GM19372 (cell line): ENCODE results near the gene GLRX3.
"Not testable (repeated sequence)": the region's sequence is repeated elsewhere in the genome, so short reads cannot be mapped to it uniquely, and the experiment has no call there.

Source experiments
- ATAC-seq: cut with Tn5 transposase; IDR thresholded peaks from one replicate; pipeline ENCODE4 v1.9.1; 2021; ENCODE audit warnings: mild to moderate bottlenecking, low read depth, moderate library complexity; ENCODE audit not compliant: unreplicated experiment

Gene GLRX3

GRCh38 chr10:130136226-130137089 is at the start of gene GLRX3:
Gene GLRX3, plus strand, starts transcription at chr10:130136391. Its CDS starts 30 bp downstream, at chr10:130136421.
- peak; percentile 85 for ATAC-seq

DNA sequence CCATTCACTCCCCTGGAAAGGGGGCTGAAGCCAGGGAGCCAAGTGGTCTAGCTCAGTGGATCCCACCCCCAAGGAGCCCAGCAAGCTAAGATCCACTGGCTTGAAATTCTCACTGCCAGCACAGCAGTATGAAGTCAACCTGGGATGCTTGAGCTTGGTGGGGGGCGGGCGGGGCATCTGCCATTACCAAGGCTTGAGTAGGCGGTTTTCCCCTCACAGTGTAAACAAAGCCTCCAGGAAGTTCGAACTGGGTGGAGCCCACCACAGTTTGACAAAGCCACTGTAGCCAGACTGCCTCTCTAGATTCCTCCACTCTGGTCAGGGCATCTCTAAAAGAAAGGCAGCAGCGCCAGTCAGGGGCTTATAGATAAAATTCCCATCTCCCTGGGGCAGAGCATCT is 45.6 kb upstream of the GLRX3 start:
- ATAC-seq: not testable (repeated sequence)

DNA sequence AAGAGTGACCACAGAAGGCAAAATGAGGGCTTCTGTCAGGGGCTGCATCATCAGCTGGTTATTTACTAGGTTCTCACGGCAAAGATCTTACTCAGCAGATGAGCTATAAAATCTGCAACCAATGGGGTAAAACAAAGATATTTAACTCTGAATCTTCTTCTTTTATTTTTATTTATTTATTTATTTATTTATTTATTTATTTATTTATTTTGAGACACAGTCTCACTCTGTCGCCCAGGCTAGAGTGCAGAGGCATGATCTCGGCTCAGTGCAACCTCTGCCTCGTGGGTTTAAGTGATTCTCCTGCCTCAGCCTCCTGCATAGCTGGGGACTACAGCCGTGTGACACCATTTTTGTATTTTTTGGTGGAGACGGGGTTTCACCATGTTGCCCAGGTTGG is 36.8 kb upstream of the GLRX3 start:
- ATAC-seq: no peak

- no peak for ATAC-seq
Measured at GRCh38 chr10:130105724-130106123, 30.5 kb upstream of the GLRX3 start.

DNA sequence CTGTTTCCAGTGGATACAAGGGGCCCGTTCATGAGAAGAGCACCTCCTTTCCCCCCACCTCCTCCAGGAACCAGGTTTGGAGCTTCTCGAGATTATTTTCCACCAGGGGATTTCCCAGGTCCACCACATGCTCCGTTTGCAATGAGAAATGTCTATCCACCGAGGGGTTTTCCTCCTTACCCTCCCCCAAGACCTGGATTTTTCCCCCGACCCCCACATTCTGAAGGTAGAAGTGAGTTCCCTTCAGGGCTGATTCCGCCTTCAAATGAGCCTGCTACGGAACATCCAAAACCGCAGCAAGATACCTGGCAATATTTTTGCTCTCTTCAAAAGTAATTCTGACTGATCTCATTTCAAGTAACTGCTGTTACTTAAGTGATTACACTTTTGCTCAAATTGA is 28.0 kb upstream of the GLRX3 start:
- ATAC-seq: not testable (repeated sequence)

- no peak for ATAC-seq
Measured at GRCh38 chr10:130108934-130109604, 27.1 kb upstream of the GLRX3 start.

DNA sequence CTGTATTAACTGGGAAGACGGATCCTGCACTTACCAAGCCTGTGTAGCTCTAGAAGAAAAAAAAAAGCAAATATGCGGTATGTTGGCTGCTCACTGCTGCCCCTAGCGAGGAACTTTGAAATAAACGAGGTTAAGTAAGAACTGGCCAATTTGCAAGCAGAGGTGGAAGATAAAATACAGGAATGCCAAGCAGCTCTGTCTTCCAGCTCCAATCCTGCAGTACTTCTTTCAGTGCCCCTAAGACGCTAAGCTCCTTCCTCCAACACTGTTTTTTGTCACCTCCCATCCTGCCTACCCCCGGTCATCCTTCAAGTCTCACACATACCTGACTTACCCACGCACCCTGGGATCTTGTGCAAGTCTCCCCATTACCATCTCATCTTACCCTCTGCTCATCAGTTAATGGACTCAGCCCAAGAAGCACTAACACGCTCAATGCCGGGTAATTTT is 26.4 kb upstream of the GLRX3 start:
- no peak for ATAC-seq

DNA sequence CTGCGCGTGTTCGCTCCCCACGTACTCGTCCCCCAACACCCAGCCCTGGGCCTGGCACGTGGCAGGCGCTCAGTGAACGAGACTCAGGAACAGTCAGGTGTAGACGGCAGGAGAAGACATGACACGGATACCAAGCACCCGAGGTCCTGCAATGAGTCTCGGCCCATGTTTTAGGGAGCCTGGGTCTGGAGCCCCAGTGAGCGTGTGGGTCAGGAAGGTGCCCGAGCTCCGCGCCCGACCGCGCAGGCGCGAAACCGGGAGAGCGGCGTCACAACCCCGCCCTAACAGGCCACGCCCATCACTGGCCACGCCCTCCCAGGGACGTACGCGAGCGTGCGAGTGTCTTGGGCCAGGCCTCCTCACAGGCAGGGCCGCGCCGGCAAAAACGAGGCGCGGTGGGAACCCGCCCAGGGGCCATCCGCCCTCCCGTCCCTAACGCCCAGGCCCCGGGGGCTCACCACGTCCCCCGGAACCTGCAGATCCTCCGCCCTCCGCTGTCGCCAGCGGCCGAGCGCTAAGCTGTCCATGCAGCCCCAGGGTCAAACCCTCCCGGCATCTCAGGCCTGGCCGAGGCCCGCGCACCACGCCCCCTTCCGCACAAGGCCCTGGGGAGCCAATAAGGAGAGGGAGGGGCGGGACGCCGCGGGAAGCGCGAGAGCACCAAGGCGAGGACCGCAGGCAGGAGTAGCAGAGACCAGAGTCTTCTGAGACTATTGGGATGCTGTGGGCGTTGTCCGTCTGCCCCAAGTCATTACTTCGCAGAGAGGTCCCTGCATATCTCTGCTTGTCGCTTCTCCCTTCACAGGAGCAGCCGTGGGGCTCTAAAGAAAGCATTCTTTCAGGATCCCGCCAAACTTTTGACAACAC is 25.7 kb upstream of the GLRX3 start, which contains the start of gene C10orf143:
C10orf143 (minus strand) TSS at position 585 of the 867 bp plus-strand sequence; CDS start at position 527, 58 bp downstream.
- peak; percentile 73 for ATAC-seq

DNA sequence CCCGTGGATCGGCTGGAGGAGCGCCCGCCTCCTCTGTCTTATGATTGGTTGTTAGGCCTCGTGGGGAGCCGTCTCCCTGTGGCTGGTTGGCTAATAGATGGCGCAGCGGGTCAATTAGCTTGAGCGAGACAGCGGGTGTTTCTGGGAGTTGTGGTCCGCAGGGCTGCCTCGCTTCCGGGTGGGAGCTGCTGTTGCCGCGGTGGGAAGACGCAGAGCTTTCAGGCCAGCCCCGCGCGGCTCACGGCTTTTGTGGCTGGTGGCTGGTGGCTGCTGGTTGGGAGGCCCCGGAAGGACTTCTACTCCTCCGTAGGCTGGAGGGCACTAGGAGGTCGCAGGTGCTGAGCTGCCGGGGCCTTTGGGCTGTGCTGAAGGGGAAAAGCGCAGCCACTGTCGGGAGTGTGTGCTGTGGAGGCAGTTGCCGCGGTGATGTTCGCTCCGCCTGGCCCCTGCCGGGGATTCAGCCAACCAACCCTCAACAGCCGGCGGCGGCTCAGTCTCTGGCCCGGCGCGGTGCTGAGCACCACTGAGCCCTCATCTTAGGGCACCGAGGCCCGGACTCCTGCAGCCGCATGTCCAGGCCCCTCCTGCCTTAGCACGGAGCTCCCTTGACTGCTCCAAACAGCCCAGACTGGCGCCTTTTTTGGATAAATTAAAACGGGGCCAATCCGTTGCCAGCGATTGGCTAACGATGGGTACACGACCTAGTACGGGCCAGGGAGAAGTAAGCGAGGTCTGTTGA is 24.9 kb upstream of the GLRX3 start:
- peak; percentile 78 for ATAC-seq

- no peak for ATAC-seq
Measured at GRCh38 chr10:130111852-130112180, 24.4 kb upstream of the GLRX3 start.

DNA sequence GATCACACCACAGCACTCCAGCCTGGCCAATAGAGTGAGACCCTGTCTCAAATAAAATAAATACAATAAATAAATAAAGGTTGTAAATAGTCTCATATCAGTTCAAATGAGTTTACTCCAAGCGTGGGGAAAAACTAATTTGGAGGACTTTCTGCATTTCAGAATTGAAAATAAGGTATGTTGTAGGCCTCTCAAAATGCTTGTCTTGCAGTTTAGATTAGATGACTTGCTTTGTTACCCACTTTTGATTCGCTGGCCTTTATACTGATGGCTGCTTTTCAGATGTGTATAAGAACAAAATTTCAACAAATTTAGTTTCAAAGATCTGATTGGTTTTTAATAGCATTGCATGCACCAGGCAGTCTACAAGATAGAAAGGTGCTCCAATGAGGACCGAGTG is 23.4 kb upstream of the GLRX3 start:
- ATAC-seq: no peak

- ATAC-seq: not testable (repeated sequence)
Measured at GRCh38 chr10:130116942-130117341, 19.2 kb upstream of the GLRX3 start.

GRCh38 chr10:130117535-130117934 is 18.7 kb upstream of the GLRX3 start:
- ATAC-seq: not testable (repeated sequence)

GRCh38 chr10:130121486-130122079 is 14.6 kb upstream of the GLRX3 start:
- no peak for ATAC-seq

DNA sequence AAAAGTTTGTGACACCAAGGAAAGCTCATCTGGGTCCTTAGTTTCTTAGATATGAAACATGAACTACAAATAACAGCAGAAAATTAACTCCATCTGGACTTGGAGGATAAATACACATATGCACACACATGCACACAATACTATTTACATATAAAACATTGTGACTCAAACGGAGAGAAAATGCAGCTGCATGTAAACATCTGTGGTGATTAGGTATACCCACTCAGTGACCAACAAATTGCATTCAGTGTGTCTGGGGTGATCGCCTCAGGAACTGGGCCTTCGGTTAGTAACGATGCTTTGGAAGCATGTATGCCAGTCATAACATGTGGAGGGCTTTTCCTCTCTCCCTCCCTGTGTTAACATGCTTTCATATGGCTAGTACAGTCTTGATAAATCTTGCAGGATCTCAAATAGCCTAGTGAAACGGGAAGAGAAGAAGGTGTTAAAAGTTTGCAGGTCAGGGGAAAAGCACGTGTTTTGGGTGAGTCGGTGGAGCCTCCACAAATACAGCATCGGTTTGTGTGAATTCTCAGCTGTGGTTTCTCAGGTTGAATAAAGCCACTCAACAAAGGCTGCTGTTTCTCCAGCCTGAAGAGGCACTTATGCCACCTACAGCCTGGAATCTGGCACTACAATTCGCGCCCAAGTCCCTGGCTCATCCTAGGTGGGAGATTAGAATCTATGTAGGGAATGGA is 8.7 kb upstream of the GLRX3 start:
- peak; percentile 96 for ATAC-seq

GRCh38 chr10:130128062-130128781 is 8.0 kb upstream of the GLRX3 start:
- ATAC-seq: no peak

DNA sequence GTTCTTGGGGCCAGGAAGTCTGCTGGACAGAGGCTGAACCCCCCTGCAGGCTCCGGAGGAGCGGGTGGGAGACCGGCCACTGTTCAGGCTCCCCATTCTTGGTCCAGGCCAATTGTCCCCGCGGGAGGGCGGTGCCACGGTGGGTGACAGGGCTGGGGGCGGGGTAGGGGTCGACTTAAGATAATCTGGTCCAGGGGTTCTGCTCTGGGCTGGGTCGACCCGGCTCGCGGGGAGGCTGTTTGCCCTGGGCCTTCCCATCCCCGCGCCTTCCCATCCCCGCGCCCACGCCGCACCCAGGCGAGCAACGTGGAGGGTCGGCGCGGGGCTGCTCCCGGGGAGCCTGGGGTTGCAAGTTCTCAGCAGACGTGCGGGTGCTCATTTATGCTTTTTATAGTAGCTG is 7.3 kb upstream of the GLRX3 start:
- ATAC-seq: no peak

- peak; percentile 17 for ATAC-seq
Measured at GRCh38 chr10:130135676-130136225, 440 bp upstream of the GLRX3 start.
